Stimulated activated CD8-positive, alpha-beta memory T cell treated with anti-CD3 and anti-CD28 coated beads, Interleukin-12 subunit alpha, Interleukin-12 subunit beta, amount 100 ng/mL, for 1 hour (primary cell): Measurements from ENCODE around the gene ENO1.
"Not testable (repeated sequence)": the region's sequence is repeated elsewhere in the genome, so short reads cannot be mapped to it uniquely, and the experiment has no call there.

ENCODE experiments used
- DNase-seq: peaks from one replicate; pipeline ENCODE4 v3.0.0-alpha.2; 2020; ENCODE audit warnings: low read depth

The ENO1 gene

DNA sequence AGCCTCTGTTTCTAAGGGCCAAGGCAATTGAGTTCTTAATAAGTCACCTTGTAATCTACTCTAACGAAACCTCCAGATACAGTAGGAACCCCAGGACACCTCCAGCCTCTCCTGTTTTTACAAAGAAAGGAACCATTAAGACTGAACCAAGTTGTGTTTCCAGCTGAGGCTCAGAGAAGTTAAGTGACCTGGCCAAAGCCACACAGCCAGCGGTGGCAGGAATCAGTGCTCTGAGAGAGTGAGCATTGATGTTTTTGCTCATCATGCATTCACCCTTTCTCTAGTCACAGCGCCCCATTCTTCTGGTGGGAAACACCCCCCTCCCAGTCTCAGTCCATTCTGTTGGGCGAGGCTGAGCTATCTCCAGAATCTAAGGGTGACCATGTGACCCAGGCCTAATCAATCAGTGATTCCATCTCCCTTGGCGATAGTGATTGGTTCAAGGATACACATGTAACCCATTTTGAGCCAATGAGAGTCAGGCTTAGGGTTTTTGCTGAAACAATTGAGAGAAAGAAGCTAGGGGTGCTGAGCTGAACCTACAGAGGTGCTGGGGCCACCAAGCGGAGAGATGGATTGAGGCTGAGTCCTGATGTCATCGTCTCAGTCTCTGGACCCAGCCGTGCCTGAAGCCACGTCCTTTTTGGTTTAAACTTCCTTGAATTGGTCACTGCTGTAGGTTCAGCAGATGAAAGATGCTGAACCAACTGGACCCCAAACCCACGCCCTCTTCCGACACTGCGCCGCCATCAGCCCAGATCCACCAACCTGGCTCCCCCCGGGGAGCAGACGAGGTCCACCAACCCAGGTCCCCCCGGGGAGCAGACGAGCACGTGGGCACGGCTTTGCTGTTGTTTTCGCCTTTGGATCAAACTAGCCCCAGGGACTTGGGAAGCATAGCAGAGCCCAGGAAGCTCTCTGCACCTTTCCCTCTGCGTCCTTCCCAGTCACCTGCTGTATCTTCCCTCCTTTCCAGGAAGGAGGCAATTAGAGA, 33.1 kb downstream of the ENO1 start:
- DNase-seq: no peak

DNA sequence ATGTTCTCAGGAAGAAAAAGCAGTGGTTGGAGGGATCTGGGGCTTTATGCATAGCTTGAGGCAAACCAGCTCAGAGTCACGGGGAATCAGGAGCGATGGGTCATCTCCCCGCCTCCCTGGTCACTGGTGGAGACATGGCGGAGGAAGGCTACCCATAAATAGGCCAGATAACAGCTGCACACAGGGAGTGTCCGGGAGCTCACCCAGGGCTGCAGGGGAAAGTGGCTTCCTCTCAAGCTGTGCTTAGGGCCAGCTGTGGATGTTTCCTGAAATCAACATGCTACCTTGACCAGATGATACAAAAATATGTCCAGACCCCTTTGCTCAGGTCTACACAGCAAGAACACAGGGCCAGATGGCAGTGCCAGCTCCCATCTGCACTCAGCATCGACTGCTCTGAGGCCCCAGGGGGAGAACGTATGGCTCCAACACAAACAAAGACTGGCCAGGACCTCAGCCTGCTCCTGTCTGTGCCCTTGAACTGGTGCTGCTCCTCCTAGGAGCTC, 33.9 kb downstream of the ENO1 start:
- no peak for DNase-seq

DNA sequence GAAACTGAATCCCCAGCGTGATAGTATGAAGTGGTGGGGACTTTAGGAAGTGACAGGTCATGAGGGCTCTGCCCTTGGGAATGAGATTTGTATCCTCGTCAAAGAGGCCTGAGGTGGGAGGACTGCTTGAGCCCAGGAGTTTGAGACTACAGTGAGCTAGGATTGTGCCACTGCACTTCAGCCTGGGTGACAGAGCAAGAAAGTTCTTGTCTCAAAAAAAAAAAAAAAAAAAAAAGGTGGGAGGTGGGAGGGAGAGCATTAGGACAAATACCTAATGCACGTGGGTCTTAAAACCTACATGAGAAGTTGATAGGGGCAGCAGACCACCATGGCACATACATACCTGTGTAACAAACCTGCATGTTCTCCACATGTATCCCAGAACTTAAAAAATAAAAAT, 37.1 kb downstream of the ENO1 start:
- DNase-seq: no peak

DNA sequence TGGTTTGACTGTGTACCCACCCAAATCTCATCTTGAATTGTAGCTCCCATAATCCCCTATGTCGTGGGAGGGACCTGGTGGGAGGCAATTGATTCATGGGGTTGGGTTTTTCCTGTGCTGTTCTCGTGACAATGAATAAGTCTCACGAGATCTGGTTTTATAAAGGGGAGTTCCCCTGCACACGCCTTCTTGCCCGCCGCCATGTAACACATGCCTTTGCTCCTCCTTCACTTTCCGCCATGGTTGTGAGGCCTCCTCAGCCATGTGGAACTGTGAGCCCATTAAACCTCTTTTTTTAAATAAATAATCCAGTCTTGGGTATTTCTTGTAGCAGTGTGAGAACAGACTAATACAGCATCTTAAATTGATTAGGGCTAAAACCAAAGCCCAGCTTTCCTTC, 38.5 kb downstream of the ENO1 start:
- no peak for DNase-seq

DNA sequence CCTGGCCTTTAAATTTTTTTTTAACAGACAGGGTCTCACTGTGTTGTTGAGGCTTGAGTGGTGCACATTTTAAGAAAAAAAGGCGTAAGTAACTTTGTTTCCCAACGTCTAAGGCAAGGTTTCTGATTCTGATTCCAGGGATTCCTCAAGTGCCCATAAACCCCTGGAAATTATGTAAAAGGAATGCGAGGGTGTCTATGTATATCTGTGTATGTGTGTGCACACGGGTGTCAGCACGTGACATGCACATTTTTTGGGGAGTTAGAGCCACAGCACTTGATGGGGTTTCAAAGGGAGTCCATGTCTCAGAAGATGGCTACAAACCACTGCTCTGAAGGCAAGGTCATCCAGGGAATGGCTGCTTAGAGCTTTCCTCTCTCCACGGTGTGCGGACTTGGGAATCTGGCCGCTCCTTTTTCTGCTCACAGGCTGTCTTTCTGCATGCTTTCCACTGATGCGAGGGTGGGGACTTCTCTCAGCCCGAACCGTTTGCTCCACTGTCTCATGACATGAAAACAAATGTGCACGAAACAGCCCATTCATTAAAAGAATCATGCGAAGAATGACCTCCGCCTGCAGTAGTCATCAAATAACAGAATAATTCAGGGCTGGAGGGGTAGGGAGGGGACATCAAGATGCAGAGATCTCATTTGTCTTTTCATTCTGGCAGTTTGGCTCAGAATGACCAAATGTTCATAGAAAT, 42.4 kb downstream of the ENO1 start:
- no peak for DNase-seq

DNA sequence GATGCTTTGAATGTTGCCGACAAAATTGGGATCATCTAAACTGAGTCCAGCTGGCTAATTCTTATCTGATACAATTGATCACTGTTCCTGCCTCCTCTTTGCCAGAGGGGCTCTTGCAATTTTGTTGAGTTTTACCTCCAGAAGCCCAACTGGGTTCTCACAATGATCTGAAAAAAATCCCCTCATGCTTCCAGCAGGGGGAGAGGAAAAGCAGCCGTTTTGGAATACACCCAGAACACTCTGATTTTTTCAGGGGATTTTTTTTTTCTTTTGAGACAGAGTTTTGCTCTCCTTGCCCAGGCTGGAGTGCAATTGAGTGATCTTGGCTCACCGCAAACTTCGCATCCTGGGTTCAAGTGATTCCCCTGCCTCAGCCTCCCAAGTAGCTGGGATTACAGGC, 47.1 kb downstream of the ENO1 start:
- DNase-seq: no peak

DNA sequence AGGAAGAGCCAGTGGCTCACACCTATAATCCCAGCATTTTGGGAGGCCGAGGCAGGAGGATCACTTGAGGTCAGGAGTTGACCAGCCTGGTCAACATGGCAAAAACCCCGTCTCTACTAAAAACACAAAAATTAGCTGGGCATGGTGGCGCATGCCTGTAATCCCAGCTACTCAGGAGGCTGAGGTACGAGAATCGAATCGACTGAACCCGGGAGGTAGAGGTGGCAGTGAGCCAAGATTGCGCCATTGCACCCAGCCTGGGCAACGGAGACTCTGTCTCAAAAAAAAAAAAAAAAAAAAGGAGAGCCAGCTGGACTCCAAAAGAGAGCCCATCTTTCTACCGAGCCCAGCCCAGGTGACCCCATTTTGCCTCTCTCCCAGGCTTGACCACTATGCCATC, 47.8 kb downstream of the ENO1 start:
- not testable (repeated sequence) for DNase-seq

DNA sequence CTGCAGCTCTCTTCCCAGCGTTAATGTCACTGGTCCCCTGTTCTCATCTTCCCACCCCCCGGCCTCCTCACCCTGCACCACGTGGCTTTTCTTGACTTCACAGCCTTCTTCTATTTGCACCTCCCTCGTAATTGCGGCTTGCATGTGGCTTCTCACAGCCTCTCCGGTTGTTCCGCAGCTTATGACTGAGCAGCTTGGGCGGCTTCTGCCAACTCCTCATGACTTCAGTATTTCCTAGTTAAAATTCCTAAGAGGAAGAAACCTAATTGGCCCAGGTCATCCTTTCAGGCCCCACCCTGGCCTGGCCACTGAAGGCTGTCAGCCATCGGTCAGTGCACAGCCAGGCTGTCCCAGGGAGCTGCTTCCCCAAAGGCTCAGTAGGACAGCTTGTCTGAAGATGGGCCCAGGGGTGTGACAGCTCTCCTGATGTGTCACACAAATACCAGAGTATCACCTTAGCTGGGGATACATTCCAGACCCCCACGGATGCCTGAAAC, 52.5 kb downstream of the ENO1 start:
- no peak for DNase-seq

DNA sequence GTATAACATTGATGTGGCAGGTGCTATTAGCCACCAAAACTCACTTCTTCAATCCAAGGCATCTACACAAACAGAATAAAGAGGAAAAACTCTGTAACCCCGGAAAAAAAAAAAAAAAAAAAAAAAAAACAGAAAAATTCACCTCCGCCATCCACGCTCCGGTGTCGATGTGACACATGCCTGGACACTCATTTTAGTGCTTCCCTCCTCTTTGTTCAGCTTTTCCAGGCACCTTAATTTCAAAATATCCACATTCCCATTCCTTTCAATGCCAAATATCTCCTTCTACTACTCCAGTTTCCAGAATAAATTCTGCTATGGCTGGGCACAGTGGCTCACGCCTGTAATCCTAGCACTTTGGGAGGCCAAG, 55.2 kb downstream of the ENO1 start:
- DNase-seq: no peak

DNA sequence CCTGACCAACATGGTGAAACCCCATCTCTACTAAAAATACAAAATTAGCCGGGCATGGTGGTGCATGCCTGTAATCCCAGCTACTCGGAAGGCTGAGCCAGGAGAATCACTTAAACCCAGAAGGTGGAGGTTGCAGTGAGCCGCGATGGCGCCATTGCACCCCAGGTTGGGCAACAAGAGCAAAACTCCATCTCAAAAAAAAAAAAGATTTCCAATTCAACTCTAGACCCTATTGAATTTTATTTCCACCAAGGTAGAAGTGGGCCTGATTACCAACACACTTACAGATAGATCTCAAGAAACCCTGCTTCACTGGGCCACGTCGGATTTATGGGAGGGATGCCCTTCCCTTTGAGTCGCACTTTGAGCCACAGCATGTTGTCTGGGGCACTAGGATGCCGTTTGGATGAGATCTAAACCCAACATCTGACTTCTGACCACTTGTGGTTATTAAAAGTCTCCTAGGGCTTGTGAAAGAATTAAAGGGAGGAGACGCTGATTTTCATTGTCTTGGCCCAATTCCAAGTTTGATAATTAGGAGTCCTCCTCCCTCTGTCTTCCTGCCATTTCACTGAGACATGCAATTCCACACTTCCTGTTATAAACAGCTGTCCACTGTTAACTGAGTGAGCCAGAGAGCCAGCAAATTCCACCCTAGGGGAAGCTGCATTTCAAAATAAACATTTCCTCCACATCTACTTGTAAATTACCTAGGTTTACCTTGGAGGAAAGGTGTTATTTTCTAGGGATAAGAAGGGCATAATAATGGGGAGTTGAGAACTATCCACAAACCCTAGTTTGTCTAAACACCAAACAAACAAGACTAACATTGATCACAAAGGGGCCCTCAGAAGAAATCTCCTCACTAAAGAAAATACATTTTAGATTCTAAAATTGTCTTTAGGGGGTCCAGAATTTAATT, 55.9 kb downstream of the ENO1 start:
- DNase-seq: no peak

DNA sequence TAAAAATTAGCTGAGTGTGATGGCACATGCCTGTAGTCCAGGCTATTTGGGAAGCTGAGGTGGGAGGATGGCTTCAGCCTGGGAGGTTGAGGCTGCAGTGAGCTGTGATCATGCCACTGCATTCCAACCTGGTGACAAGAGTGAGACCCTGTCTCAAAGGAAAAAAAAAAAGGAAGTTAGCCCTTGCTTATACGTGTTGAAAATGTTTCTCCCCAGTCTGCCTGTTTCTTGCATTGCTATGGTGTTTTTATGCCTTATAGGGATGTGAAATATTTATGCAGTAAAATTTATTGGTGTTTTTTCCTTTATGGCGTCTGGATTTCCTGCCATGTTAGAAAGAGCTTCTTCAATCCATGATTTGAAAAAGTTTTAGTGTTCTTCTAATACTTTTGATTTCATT, 57.4 kb downstream of the ENO1 start:
- no peak for DNase-seq

DNA sequence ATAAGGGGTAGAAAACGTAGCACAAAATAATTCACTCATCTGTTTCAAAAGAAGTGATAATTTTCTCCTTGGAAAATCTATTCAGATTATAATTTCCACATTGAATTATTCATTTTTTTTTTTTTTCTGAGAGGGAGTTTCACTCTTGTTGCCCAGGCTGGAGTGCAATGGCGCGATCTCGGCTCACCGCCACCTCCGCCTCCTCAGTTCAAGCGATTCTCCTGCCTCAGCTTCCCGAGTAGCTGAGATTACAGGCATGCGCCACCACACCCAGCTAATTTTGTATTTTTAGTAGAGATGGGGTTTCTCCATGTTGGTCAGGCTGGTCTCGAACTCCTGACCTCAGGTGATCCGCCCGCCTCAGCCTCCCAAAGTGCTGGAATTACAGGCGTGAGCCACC, 59.7 kb downstream of the ENO1 start:
- not testable (repeated sequence) for DNase-seq

DNA sequence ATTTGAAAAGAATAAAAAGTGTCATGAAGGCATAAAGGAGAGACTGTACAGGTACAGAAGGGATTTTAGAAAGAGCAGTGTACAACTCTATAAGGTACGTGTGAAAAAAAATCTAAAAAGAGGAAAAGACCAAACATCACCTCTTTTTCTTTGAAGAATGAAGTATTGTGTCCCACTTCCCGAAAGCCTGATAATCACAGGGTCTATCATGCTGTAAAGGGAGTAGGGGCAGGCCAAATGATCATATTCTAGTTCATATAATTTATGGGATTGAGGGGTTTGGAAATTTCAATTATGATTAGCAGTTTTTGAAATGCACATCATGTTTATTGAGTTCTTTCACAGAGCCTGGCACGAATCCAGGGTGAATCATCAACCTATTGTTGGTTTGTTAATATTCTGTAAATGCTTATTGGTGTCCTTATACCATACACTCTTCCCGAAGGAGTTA, 60.1 kb downstream of the ENO1 start:
- no peak for DNase-seq

DNA sequence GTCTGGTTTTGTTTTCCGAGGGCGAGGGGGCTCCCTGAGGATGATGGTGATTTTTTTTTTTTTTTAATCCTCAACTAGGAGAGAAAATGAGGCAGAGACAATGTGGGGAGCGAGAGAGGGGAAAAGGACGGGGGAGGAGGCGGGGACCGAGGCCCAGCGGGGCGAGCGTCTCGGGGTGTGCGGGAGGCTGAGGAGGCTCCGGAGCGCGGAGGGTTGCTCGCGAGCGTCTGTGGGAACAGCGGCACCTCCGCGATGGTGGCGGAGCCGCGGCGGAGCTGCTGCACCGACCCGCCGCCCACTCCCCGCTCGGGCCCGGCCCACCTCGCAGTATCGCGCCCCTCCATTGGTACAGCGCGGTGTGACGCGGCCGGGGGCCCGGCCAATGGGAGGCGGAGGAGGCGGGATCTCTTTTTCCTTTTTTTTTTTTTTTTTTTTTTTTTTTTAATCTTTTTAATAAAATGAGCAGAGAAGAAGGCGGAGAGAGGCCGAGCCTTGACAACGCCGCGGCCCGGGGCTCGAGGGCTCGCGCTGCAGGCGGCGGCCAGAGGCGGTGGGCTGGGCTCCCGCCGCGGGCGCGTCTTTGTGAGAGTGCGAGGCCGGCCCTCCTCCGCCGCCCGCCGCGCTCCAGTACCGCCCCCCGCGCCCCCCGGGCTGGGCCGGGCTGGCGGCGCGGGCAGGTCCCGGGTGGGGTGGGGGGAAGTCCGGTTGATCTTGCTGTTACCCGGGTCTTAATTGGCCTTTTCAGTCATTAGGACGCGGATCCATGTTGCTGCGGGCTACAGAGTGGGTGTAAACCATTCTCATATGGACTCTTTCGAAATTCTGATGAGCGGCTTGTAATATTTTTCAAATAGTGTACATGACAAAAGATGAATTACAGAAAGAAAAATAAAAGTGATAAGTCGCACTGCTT, 60.8 kb downstream of the ENO1 start, which contains the start of gene RERE:
TSS of gene RERE (minus strand) at position 229 of the 913 bp plus-strand sequence.
- peak; percentile 91 for DNase-seq

DNA sequence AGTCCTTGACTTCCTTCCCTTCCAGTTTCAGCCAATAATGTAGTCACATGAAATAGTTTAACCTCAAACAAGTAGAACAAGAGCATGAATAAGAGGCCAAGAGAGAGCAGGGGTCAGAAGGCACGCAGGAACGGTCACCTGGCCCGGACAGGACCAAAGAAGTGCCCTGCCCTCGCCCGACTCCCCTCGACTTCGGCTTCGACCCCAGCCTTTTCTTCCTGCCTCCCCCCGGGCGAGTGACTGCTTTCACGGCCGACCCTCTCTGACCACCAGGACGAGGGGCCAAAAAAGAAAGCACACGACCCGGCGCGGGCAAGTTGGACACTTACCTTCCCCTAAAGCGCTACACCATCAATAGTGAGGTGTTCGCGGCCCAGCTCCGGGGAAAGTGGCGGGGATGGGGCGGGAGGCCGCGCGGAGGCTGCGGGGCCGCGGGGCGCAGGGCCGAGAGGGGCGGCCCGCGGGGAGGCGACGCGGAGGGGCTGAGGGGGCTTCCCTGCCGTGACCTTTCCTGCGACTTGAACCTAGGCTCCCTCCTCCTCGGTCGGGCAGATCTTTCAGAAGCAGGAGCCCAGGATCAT, 61.6 kb downstream of the ENO1 start:
- DNase-seq: no peak

DNA sequence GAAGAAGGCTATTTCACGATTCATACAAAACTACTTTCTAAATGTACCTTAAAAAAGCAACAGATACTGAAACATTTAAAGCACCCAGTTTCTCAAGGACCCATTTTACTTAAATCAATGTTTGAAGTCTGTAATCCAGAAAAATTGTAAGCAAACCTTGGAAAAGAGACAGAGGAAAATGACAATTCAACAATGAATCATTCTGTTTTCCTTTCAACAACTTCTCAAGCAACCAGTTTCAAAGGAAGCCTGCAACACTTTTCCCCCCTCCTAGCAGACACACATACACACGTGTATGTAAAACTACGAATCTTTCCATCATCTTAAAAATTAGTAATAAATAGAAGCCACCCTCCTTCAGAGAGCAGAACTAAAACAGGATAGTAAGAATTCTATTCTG, 62.2 kb downstream of the ENO1 start:
- no peak for DNase-seq

DNA sequence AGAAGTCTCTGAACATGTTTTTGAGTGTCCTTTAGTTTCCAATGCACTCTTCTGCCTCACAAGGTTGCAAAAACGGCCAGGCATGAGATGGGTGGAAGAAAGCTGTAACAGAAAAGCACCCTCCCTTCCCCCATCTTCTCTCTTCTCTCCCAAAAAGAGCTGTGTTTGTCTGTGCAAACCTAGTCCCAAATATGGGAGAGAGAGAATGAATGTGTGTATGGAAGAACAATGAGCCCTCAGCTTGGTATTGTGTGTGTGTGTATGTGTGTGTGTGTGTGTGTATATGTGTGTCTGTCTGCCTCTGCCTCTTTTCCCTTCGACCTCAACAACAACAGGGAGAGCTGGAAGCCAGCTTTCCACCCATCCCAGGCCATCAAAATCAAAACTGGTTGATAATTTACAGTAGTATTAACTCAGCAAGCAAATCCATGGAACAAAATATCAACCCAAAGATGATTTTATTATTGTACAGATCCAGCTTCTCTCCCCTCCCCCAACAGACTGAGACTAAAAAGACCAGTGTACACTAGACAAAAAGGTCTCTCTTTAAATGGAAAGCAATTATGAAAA, 62.8 kb downstream of the ENO1 start:
- no peak for DNase-seq

DNA sequence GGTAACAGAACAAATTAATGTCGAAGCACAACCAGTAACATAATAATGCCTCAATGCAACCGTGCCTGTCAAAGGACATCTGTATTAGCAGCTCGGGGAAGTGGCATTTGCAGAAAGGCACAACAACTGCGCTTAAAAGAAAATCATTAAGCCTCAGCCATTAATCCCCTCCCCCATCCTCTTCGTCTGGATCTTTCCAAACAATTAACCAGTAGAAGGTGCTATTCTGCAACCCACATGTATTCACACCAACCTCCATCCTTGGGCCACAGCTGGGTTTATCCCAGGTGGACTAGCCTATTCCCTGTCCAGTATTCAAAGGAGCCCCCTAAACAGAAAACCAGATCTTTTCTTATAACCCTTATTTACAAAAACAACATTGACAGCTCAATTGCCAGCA, 63.6 kb downstream of the ENO1 start:
- DNase-seq: no peak

DNA sequence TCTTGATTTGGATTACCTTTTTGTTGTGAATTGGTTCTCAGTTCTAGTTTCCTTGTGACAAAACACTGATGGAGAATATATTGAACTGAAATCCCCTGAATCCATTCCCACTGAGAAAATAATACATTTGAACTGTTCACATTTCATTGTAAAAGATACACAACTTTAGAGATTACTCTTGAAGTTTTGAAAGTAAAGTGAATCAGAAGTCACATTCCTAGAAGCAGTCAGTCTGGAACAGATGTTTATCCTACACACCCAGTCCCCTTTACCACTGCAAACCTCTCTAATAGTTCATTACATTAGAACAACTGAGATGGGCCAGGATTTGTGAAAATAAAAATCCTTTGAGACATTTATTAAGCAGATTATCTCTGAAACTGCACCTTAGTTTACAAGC, 64.5 kb downstream of the ENO1 start:
- DNase-seq: no peak
